Esophagus muscularis mucosa (tissue), 4 donors: Measurements from ENCODE around the gene MAGI1.

Source experiments
- CTCF ChIP-seq, 3 experiments: fragments of 200-600 bp in 2 of 3; fragments of 450-650 bp in 1 of 3; sonication (generic) in 2 of 3; IDR thresholded peaks; one replicate each; pipeline ENCODE4 v1.5.1; 2017 to 2019; ENCODE audit warnings: antibody characterized with exemption in 3 of 3, mild to moderate bottlenecking in 2 of 3, moderate library complexity in 1 of 3
- EP300 ChIP-seq: sonication (generic); formaldehyde crosslinking; IDR thresholded peaks from one replicate; pipeline ENCODE4 v1.6.1; 2017; ENCODE audit warnings: antibody characterized with exemption
- POLR2AphosphoS5 ChIP-seq, 2 donors: sonication (generic); formaldehyde crosslinking; IDR thresholded peaks; one replicate each; pipeline ENCODE4 v1.6.1; 2017; ENCODE audit warnings: antibody characterized with exemption in 2 of 2

GRCh38 chr3:65999606-66000005, 39.1 kb downstream of the MAGI1 start:
- TF ChIP-seq CTCF (IDR thresholded peaks at IDR 0.05) (no peak), EP300 (no peak), POLR2AphosphoS5 (IDR thresholded peaks at IDR 0.05) (no peak)
